Esophagus (tissue), 2 donors: Measurements from ENCODE around the gene DIAPH2. TPM values are rescaled to one million over a fixed set of nuclear protein-coding genes. Genes with fewer than 3 reads are reported as not detected.

Experiments
- H3K27ac ChIP-seq, 2 donors: one replicate each; pipeline ENCODE4 v1.5.1; 2013; ENCODE audit warnings: low read depth in 2 of 2, mild to moderate bottlenecking in 2 of 2, inconsistent platforms in 1 of 2, low read length in 1 of 2, moderate library complexity in 1 of 2
- H3K27me3 ChIP-seq, 2 donors: one replicate each; pipeline ENCODE4 v1.6.1; 2013; ENCODE audit warnings: low read length in 2 of 2, control low read depth in 1 of 2, mild to moderate bottlenecking in 1 of 2; ENCODE audit not compliant: insufficient read depth in 2 of 2, control insufficient read depth in 1 of 2
- H3K36me3 ChIP-seq, 2 donors: one replicate each; pipeline ENCODE4 v1.6.1; 2013; ENCODE audit warnings: low read length in 1 of 2; ENCODE audit not compliant: control insufficient read depth in 2 of 2, insufficient read depth in 2 of 2
- H3K4me1 ChIP-seq, 2 donors: one replicate each; pipeline ENCODE4 v1.6.1; 2013; ENCODE audit warnings: low read length in 1 of 2; ENCODE audit not compliant: control insufficient read depth in 2 of 2, insufficient read depth in 2 of 2
- H3K4me3 ChIP-seq, 2 donors: one replicate each; pipeline ENCODE4 v1.5.1; 2013; ENCODE audit warnings: low read length in 2 of 2, mild to moderate bottlenecking in 2 of 2, low read depth in 1 of 2, moderate library complexity in 1 of 2
- H3K9me3 ChIP-seq, 2 donors: one replicate each; pipeline ENCODE4 v1.6.1; 2013; ENCODE audit warnings: mild to moderate bottlenecking in 2 of 2, low read depth in 1 of 2, low read length in 1 of 2, moderate library complexity in 1 of 2; ENCODE audit not compliant: control insufficient read depth in 2 of 2, insufficient read depth in 1 of 2
- WGBS, 2 donors: extraction: QIAGEN DNeasy Blood & Tissue Kit; methylation state at CpG; one replicate each; pipeline ENCODE4 v1.1.7; 2013; 5-methylcytosine and 5-hydroxymethylcytosine counted together
- polyA plus RNA-seq, 2 donors: library from polyadenylated mRNA; stranded (reverse); fragments of 200-250 nt; gene quantifications; one replicate each; pipeline ENCODE4 v1.2.3, GENCODE V29; 2013
- donor health status: healthy with polysubstance abuse.
- donor health status: Bipolar disorder and iron deficiency.

The DIAPH2 gene
- polyA plus RNA-seq, 2 donors = 3.6 to 4.5 TPM

- Histone ChIP-seq H3K9me3 (no peaks in the 10 kb centered on the region), H3K27ac (no peak overlapping the region), H3K36me3 (no peaks in the 10 kb centered on the region), H3K27me3 (no peaks in the 10 kb centered on the region), H3K4me1 (no peaks in the 10 kb centered on the region), H3K4me3 (no peak overlapping the region)
Observed at GRCh38 chrX:97380200-97380599, 695.6 kb downstream of the DIAPH2 start.

GRCh38 chrX:97384685-97385084, 700.0 kb downstream of the DIAPH2 start:
- H3K4me3 ChIP-seq = no peak overlapping the region
- H3K36me3 ChIP-seq = no peaks in the 10 kb centered on the region
- no peak overlapping the region for H3K27ac ChIP-seq
- no peaks in the 10 kb centered on the region for H3K9me3 ChIP-seq
- WGBS, 2 donors = 96% methylated on average over 3 of the region's 3 CpGs
- no peaks in the 10 kb centered on the region for H3K4me1 ChIP-seq
- H3K27me3 ChIP-seq = no peaks in the 10 kb centered on the region

- no peak overlapping the region for H3K27ac ChIP-seq
- H3K4me3 ChIP-seq = no peak overlapping the region
- no peaks in the 10 kb centered on the region for H3K4me1 ChIP-seq
- H3K36me3 ChIP-seq = no peaks in the 10 kb centered on the region
- H3K27me3 ChIP-seq = no peaks in the 10 kb centered on the region
- H3K9me3 ChIP-seq = no peaks in the 10 kb centered on the region
Observed at GRCh38 chrX:97387004-97387403, 702.4 kb downstream of the DIAPH2 start.

- H3K27me3 ChIP-seq = no peaks in the 10 kb centered on the region
- H3K4me1 ChIP-seq = no peaks in the 10 kb centered on the region
- no peak overlapping the region for H3K27ac ChIP-seq
- 83 to 86% methylated on average over 3 of the region's 3 CpGs for WGBS, 2 donors
- no peaks in the 10 kb centered on the region for H3K9me3 ChIP-seq
- H3K36me3 ChIP-seq = no peaks in the 10 kb centered on the region
- H3K4me3 ChIP-seq = no peak overlapping the region
Observed at GRCh38 chrX:97389761-97390192, 705.1 kb downstream of the DIAPH2 start.

GRCh38 chrX:97397371-97397770, 712.7 kb downstream of the DIAPH2 start:
- H3K9me3 ChIP-seq = no peaks in the 10 kb centered on the region
- H3K4me1 ChIP-seq = no peaks in the 10 kb centered on the region
- no peak overlapping the region for H3K27ac ChIP-seq
- H3K36me3 ChIP-seq = no peaks in the 10 kb centered on the region
- peaks cover 0 to 7% of the 10 kb centered on the region in 2 donors for H3K27me3 ChIP-seq
- no peak overlapping the region for H3K4me3 ChIP-seq
- 80 to 81% methylated on average over 3 of the region's 3 CpGs for WGBS, 2 donors

GRCh38 chrX:97398030-97398551, 713.4 kb downstream of the DIAPH2 start:
- Histone ChIP-seq H3K27me3 (peaks cover 0 to 7% of the 10 kb centered on the region in 2 donors), H3K9me3 (no peaks in the 10 kb centered on the region), H3K4me3 (no peak overlapping the region), H3K27ac (no peak overlapping the region), H3K4me1 (no peaks in the 10 kb centered on the region), H3K36me3 (no peaks in the 10 kb centered on the region)
- 67 to 82% methylated on average over 3 of the region's 3 CpGs for WGBS, 2 donors

GRCh38 chrX:97399400-97399799, 714.8 kb downstream of the DIAPH2 start:
- 45 to 60% methylated on average over 2 of the region's 2 CpGs for WGBS, 2 donors
- Histone ChIP-seq H3K4me3 (no peak overlapping the region), H3K9me3 (no peaks in the 10 kb centered on the region), H3K36me3 (no peaks in the 10 kb centered on the region), H3K27ac (no peak overlapping the region), H3K4me1 (no peaks in the 10 kb centered on the region), H3K27me3 (peaks cover 0 to 7% of the 10 kb centered on the region in 2 donors)

- H3K4me1 ChIP-seq = no peaks in the 10 kb centered on the region
- no peaks in the 10 kb centered on the region for H3K36me3 ChIP-seq
- no peak overlapping the region for H3K4me3 ChIP-seq
- no peaks in the 10 kb centered on the region for H3K9me3 ChIP-seq
- H3K27ac ChIP-seq = no peak overlapping the region
- peaks cover 0 to 7% of the 10 kb centered on the region in 2 donors for H3K27me3 ChIP-seq
Observed at GRCh38 chrX:97400492-97400891, 715.9 kb downstream of the DIAPH2 start.

GRCh38 chrX:97401154-97401553, 716.5 kb downstream of the DIAPH2 start:
- peaks cover 0 to 7% of the 10 kb centered on the region in 2 donors for H3K27me3 ChIP-seq
- H3K27ac ChIP-seq = no peak overlapping the region
- H3K36me3 ChIP-seq = no peaks in the 10 kb centered on the region
- WGBS, 2 donors = 49 to 56% methylated on average over 2 of the region's 2 CpGs
- no peaks in the 10 kb centered on the region for H3K9me3 ChIP-seq
- no peak overlapping the region for H3K4me3 ChIP-seq
- H3K4me1 ChIP-seq = no peaks in the 10 kb centered on the region

- H3K36me3 ChIP-seq = no peaks in the 10 kb centered on the region
- no peaks in the 10 kb centered on the region for H3K9me3 ChIP-seq
- H3K4me3 ChIP-seq = no peak overlapping the region
- no peaks in the 10 kb centered on the region for H3K4me1 ChIP-seq
- H3K27ac ChIP-seq = no peak overlapping the region
- peaks cover 0 to 7% of the 10 kb centered on the region in 2 donors for H3K27me3 ChIP-seq
Observed at GRCh38 chrX:97401586-97402136, 717.0 kb downstream of the DIAPH2 start.
